ENCODE results near the gene MRPL36.

The MRPL36 gene

DNA sequence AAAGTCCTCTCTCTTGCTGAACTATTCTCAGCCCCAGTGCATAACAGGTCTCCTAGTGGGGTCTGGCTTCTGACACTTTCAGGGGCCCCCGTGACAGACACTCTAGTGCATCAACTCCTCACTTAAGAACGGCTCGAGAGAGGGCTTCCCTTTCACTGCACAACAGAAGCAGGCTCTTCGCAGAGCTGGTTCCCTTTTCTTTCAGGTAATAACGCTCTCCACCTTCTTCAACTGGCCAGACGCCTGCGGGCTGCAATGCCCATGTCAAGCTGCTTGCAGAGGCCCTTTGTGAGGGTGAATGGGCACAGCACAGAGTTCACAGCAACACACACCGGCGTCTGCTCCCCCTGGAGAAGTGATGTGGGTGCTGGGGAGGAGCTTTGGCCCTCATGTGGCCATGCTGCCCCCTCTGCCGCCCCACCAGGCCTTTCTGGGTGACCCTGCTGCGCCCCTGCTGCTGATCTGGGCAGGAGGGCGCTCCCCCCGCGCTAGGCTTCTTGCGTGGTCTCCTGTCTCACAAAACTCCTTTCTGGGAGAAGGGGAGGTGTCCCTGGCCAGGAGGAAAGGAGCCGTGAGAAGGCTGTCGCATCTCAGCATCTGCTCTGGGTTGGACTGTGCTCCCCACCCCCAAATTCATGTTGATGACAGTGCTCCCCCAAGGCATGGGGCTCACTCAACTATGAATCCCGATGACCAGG, 2.4 kb downstream of the MRPL36 start:
- no peak overlapping the region for H3K27ac ChIP-seq
- DNase-seq (ENCODE audit: low read depth, low spot score) = no peak
- no peak overlapping the region for H3K9ac ChIP-seq (ENCODE audit: insufficient read length)
- H3K36me3 ChIP-seq (ENCODE audit: insufficient read depth, low read length) = peaks cover 18% of the 10 kb centered on the region
- no peak for TF ChIP-seq FOXP2 (optimal IDR thresholded peaks at IDR 0.05; ENCODE audit: control extremely low read depth, extremely low read length, insufficient read depth)
- TF ChIP-seq POLR2AphosphoS5 (IDR thresholded peaks at IDR 0.05; ENCODE audit: borderline replicate concordance, low read depth, low read length) = no peak
- TF ChIP-seq EZH2 (IDR thresholded peaks at IDR 0.05) = no peak
- no peak overlapping the region for H3K4me3 ChIP-seq
- H3K9me3 ChIP-seq (ENCODE audit: low read depth, low read length) = no peaks in the 10 kb centered on the region

DNA sequence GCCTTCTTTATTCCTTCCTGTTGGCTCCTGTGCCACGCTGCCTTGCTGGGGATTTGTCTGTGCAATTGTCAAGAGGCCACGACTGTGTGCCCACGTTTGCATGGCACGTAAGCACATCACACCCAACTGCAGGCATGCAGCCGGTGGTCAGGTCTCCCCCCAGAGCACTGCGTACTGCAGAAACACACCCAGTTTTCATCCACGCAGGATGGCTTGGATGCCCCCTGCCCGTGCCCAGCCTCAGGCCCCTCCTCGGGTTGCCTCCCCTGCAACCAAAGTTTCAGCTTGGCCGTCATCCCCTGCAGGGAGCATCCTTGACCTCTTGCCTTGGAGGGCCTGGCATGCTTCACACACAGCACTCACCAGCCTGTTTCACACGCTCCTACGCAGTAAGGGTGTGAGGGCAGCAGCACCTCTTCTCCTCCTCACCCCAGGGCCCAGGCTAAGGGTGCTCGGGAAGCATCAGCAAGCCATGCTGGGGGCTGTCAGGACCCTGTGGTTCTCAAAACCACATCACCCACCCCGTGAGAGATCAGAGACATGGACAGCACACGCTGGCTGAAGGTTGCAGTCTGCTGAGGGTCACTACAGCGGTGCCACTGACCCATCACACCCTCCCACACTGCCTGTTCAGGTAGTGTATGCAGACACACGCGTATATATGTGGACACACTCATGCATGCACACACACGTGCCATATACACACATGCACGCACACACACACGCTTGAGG, 3.1 kb downstream of the MRPL36 start:
- Histone ChIP-seq H3K36me3 (ENCODE audit: insufficient read depth, low read length) (peaks cover 18% of the 10 kb centered on the region), H3K9me3 (ENCODE audit: low read depth, low read length) (no peaks in the 10 kb centered on the region), H3K27ac (no peak overlapping the region), H3K4me3 (no peak overlapping the region), H3K9ac (ENCODE audit: insufficient read length) (no peak overlapping the region)
- TF ChIP-seq EZH2 (IDR thresholded peaks at IDR 0.05) = no peak
- no peak for TF ChIP-seq POLR2AphosphoS5 (IDR thresholded peaks at IDR 0.05; ENCODE audit: borderline replicate concordance, low read depth, low read length)
- no peak for TF ChIP-seq FOXP2 (optimal IDR thresholded peaks at IDR 0.05; ENCODE audit: control extremely low read depth, extremely low read length, insufficient read depth)
- DNase-seq (ENCODE audit: low read depth, low spot score) = no peak

DNA sequence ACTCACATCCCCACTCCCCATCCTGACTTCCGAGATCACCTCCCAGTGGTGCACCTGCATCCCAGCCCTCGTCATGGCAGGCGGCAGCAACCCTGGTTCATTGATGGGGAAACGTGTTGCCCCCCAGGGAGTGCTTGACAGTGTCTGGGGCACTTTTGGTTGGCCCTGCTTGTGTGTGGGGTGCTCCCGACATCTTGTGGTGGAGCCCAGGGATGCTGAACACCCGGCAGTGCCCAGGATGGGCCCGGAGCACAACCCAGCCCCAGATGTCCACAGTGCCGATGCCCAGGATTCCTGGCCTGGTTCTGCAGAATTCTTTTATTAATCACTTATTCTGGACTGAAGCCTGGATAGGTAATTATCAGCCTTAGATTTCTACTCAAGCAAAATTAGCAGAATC, 3.7 kb downstream of the MRPL36 start:
- Histone ChIP-seq H3K36me3 (ENCODE audit: insufficient read depth, low read length) (peaks cover 18% of the 10 kb centered on the region), H3K9ac (ENCODE audit: insufficient read length) (no peak overlapping the region), H3K4me3 (no peak overlapping the region), H3K27ac (no peak overlapping the region), H3K9me3 (ENCODE audit: low read depth, low read length) (no peaks in the 10 kb centered on the region)
- peak; percentile 22; the same call in 1 of the 2 replicates for TF ChIP-seq POLR2AphosphoS5 (IDR thresholded peaks at IDR 0.05; ENCODE audit: borderline replicate concordance, low read depth, low read length)
- TF ChIP-seq EZH2 (IDR thresholded peaks at IDR 0.05) = no peak
- no peak for DNase-seq (ENCODE audit: low read depth, low spot score)

DNA sequence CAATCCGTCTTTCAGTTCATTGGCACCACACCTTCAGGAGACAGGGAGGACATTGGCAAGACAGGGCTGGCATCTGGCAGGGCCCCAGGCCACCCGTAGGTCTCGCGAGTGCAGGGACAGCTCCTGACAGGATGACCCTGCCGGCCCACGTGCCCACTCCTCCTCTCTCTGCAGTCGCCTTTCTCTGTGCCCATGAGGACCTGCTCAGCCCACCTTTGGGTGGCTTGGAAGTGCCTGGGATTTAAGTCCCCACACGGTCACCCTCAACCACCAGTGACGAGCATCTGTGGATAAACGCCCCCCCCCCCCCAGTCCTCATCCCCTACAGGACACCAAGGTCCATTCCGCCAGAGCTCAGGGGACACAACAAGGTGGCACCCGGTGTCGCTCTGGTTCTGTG, 4.1 kb downstream of the MRPL36 start:
- Histone ChIP-seq H3K27ac (no peak overlapping the region), H3K9ac (ENCODE audit: insufficient read length) (no peak overlapping the region), H3K36me3 (ENCODE audit: insufficient read depth, low read length) (peaks cover 18% of the 10 kb centered on the region), H3K9me3 (ENCODE audit: low read depth, low read length) (no peaks in the 10 kb centered on the region), H3K4me3 (no peak overlapping the region)
- TF ChIP-seq POLR2AphosphoS5 (IDR thresholded peaks at IDR 0.05; ENCODE audit: borderline replicate concordance, low read depth, low read length) (peak; percentile 31; the same call in 1 of the 2 replicates), EZH2 (IDR thresholded peaks at IDR 0.05) (no peak), FOXP2 (optimal IDR thresholded peaks at IDR 0.05; ENCODE audit: control extremely low read depth, extremely low read length, insufficient read depth) (no peak)
- no peak for DNase-seq (ENCODE audit: low read depth, low spot score)

DNA sequence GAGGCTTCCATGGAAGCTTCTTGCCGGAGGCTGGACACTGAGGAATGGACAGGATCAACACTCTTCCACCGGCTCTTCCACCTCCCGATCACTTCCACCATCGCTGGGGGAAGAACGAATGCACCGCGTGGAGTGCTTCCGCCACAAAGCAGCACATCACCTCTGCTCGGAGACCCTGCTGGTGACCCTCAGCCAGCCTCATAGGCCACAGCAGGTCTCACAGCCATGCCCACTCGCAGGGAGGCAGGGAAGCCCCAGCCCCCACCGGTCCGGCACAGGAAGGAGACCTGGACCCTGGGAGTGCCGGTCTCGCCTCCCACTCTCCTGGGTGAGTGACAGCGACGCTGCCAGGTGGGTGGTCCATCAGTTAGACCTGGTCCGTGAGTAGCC, 4.7 kb downstream of the MRPL36 start:
- Histone ChIP-seq H3K9me3 (ENCODE audit: low read depth, low read length) (no peaks in the 10 kb centered on the region), H3K36me3 (ENCODE audit: insufficient read depth, low read length) (peaks cover 18% of the 10 kb centered on the region), H3K9ac (ENCODE audit: insufficient read length) (no peak overlapping the region), H3K4me3 (no peak overlapping the region), H3K27ac (no peak overlapping the region)
- TF ChIP-seq POLR2AphosphoS5 (IDR thresholded peaks at IDR 0.05; ENCODE audit: borderline replicate concordance, low read depth, low read length) (no peak), FOXP2 (optimal IDR thresholded peaks at IDR 0.05; ENCODE audit: control extremely low read depth, extremely low read length, insufficient read depth) (no peak), EZH2 (IDR thresholded peaks at IDR 0.05) (no peak)
- DNase-seq (ENCODE audit: low read depth, low spot score) = no peak

DNA sequence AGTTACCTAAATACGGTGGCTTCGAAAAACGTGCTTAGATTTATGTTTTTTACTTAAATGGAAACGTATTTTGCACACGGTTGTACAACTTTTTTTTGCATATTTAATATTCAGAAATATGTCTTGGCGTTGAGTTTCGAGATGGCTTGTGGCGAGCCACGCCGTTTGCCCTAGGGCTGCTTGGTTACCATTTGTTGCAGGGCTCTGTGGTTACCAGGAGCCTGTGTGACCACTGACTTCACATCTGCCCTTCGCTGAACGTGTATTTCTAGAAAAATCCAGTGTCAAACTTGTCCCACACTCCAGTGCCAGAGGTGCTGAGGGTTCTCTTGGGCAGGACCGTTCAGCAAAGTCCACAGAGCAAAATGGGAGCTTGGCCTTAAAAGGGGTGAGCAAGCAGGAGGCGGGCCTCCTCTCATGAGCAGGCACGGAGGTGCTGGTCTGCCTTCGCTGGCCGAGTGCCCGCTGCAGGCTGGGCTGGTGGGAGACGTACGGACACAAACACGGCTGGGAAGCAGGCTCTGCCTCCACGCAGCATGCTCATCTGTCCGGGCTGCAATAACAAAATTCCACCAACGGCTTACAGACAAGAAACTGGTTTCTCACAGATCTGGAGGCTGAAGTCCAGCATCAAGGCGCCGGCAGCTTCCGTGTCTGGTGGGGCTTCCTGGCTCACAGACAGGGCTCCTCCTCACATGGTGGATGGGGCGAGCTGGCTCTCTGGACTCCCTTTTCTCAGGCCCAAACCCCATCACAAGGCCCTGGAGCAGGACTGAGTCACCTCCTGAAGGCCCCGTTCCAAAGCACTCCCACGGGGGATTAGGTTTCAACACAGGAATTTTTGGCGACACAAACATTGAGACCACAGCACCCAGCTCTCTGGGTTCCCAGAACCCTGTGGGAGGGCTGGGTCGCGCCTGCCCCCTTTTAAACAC, 5.4 kb downstream of the MRPL36 start:
- H3K4me3 ChIP-seq = no peak overlapping the region; the same call in 1 of the 2 replicates
- TF ChIP-seq FOXP2 (optimal IDR thresholded peaks at IDR 0.05; ENCODE audit: control extremely low read depth, extremely low read length, insufficient read depth) (no peak), EZH2 (IDR thresholded peaks at IDR 0.05) (no peak), POLR2AphosphoS5 (IDR thresholded peaks at IDR 0.05; ENCODE audit: borderline replicate concordance, low read depth, low read length) (no peak)
- no peak for DNase-seq (ENCODE audit: low read depth, low spot score)
- H3K27ac ChIP-seq = peak overlapping the region; percentile 90
- no peak overlapping the region for H3K9ac ChIP-seq (ENCODE audit: insufficient read length)
- peaks cover 18% of the 10 kb centered on the region for H3K36me3 ChIP-seq (ENCODE audit: insufficient read depth, low read length)
- no peaks in the 10 kb centered on the region for H3K9me3 ChIP-seq (ENCODE audit: low read depth, low read length)

DNA sequence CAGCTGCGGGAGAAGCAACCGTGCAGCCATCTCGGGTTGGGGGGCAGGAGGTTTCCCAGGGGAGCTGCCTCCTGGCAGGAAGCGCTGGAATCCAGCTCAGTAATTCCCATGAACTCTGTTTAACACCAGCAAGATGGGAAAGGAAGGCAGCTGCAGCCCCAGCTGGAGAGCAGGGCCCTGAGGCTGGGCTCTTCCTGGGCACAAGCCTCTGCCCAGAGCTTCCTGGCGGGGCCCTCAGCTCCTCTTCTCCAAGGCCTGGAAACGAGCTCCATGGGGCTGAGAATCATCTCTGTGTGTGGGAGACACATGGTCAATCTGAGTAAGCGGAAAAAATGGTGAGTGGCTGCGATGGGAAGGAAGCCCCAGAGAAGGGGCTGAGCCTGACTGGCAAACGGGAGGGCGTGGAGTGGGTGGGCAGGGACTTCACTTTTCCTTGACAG, 6.3 kb downstream of the MRPL36 start:
- TF ChIP-seq POLR2AphosphoS5 (IDR thresholded peaks at IDR 0.05; ENCODE audit: borderline replicate concordance, low read depth, low read length) (no peak), FOXP2 (optimal IDR thresholded peaks at IDR 0.05; ENCODE audit: control extremely low read depth, extremely low read length, insufficient read depth) (no peak), EZH2 (IDR thresholded peaks at IDR 0.05) (no peak)
- Histone ChIP-seq H3K9me3 (ENCODE audit: low read depth, low read length) (no peaks in the 10 kb centered on the region), H3K36me3 (ENCODE audit: insufficient read depth, low read length) (peaks cover 17% of the 10 kb centered on the region), H3K4me3 (peak overlapping the region; percentile 74), H3K27ac (peak overlapping the region; percentile 90), H3K9ac (ENCODE audit: insufficient read length) (peak overlapping the region; percentile 23)
- DNase-seq (ENCODE audit: low read depth, low spot score) = no peak

DNA sequence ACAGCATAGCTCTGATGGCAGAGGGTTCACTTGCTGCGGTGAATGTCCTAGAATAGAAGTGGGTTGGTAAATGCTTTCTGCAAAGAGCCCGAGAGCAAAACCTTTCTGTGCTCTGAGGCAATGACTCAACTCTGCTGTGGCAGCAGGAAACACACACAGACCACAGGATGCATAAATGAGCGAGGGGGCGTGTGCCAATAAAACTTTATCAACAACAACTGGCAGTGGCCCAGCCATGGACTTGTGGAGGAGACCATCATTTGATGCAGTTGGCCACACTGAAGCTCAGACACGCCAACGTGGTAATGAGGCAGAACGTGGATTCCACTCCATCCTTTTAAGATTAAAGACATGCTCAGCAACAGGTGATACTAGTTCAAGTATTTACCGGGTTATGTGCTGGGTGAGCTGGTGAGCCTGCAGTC, 6.8 kb downstream of the MRPL36 start:
- peak; percentile 70 for DNase-seq (ENCODE audit: low read depth, low spot score)
- H3K4me3 ChIP-seq = peak overlapping the region; percentile 74
- peaks cover 12% of the 10 kb centered on the region for H3K36me3 ChIP-seq (ENCODE audit: insufficient read depth, low read length)
- TF ChIP-seq POLR2AphosphoS5 (IDR thresholded peaks at IDR 0.05; ENCODE audit: borderline replicate concordance, low read depth, low read length) (peak; percentile 57; the same call in 1 of the 2 replicates), EZH2 (IDR thresholded peaks at IDR 0.05) (no peak)
- peak overlapping the region; percentile 23 for H3K9ac ChIP-seq (ENCODE audit: insufficient read length)
- no peaks in the 10 kb centered on the region for H3K9me3 ChIP-seq (ENCODE audit: low read depth, low read length)
- H3K27ac ChIP-seq = peak overlapping the region; percentile 90

Measured in SK-N-MC (cell line).